NCI-H82 treated with DMSO at 0.1 percent for 48 hours (cell line): ENCODE results near the gene STPG2.
"Not testable (repeated sequence)": the region's sequence is repeated elsewhere in the genome, so short reads cannot be mapped to it uniquely, and the experiment has no call there.

ENCODE experiments used
- DNase-seq: peaks from one replicate; lab custom pipeline; 2025; ENCODE audit not compliant: unreplicated experiment; lab: John Stamatoyannopoulos, UW

The STPG2 gene

DNA sequence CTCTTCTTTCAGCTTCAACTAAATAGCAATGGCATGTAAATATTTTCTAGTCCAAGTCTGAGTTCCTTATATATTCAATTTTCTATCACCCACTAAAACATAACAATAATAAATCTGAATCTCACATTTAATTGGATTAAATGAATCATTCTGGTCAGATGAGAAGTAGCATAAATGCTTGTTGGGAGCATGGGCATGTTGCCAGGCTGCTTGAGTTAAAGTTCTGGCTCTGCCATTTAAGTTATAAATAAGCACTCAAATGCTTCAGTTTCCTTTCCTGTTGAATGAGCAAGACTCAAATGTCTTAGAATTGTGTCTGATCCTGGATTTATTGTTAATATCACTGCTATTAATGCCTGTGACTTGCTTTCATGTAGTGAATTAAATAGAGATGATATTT lies 496.3 kb downstream of the STPG2 start:
- DNase-seq, result no peak

DNA sequence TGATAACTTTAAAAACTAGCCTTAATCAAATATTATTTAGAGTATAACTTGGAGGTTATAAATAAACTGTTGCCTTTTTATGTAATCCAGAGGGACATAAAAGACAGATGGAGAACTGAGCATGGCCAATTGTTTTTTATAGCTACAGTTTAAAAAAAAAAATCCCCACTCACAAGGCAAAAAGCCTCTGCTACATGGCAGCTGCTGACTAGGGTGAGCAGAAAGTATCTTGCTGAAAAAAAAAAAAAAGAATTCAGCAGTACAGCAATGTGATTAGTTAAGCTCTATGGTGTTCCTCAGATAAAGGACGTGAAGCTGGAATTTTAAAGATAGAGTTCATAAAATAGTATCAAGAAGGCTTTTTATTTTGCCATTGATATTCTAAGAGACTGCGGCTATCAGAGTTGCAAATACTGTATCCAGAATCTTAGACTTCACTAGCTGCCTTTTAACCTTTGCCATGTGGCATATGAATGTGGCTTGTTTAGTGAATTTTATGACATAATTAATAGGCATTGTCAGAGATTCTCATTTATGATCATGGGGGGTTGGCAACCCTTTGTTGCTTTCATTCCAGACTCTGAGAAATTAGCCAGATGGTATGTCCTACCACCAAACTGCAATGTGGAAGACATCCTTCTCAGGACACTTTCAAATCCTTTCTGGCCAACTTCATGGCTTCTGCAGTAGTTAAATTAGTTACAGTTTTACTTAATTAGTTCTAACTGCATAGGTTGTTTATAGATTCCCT lies 498.0 kb downstream of the STPG2 start:
- DNase-seq, result no peak

DNA sequence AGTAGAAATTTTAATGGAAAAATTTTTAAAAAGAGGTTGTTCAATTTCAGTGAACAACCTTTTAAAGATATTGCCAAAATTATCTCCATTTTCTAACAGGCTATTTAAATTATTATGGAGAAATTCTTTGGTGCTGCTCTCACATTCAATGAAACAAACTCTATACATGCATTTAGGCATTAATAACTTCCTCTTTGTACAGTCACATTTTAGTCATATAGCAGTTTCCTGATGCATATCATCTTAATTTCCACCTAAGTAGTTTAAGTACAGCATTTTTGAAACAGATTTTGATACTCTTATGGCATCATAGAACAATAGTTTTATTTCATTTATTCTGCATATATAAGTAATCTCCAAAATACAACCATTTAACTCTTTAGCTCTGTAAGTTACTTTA lies 500.1 kb downstream of the STPG2 start:
- DNase-seq, result no peak

DNA sequence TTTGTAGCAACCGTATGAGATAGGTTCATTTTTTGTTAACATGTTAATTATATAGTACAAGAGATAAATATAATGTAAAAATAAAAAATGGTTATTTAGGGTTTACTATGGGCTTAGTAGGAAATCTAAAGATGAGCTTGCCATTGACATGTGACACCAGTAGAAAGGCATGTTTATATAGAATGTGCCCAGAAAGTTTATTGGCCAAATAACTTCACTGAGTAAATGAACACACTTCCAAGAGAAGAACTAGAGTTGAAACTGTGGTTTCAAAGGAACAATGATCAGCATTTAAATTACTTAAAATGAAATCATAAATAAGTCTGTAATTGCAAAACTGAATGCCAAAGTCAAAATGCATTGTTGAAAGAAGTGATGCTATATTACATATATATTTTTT lies 503.3 kb downstream of the STPG2 start:
- DNase-seq, result no peak

DNA sequence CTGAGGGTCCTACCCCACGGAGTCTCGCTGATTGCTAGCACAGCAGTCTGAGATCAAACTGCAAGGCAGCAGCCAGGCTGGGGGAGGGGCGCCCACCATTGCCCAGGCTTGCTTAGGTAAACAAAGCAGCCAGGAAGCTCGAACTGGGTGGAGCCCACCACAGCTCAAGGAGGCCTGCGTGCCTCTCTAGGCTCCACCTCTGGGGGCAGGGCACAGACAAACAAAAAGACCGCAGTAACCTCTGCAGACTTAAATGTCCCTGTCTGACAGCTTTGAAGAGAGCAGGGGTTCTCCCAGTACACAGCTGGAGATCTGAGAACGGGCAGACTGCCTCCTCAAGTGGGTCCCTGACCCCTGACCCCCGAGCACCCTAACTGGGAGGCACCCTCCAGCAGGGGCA lies 509.4 kb downstream of the STPG2 start:
- not testable (repeated sequence) for DNase-seq

DNA sequence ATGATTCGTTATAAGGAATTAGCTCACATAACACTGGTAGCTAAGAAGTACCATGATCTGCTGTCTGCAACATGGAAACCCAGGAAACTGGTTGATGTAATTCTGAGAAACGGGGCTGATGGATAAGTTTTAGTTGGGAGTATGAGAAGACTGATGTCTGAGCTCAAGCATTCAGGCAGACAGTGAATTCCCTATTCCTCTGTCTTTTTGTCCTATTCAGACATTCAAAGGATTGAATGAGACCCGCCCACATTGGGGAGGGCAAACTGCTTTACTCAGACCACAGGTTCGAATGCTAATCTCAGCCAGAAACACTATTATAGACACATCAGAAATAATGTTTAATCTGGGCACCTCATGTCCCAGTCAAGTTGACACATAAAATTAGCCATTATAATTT lies 515.5 kb downstream of the STPG2 start:
- no peak for DNase-seq

DNA sequence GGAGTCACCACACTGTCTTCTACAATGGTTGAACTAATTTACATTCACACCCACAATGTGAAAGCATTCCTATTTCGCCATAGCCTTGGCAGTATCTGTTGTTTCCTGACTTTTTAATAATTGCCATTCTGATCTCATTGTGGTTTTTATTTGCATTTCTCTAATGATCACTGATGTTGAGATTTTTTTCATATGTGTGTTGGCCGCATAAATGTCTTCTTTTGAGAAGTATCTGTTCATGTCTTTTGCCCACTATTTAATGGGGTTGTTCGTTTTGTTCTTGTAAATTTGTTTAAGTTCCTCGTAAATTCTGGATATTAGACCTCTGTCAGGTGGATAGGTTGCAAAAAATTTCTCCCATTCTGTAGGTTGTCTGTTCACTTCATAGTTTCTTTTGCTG lies 519.1 kb downstream of the STPG2 start:
- no peak for DNase-seq

DNA sequence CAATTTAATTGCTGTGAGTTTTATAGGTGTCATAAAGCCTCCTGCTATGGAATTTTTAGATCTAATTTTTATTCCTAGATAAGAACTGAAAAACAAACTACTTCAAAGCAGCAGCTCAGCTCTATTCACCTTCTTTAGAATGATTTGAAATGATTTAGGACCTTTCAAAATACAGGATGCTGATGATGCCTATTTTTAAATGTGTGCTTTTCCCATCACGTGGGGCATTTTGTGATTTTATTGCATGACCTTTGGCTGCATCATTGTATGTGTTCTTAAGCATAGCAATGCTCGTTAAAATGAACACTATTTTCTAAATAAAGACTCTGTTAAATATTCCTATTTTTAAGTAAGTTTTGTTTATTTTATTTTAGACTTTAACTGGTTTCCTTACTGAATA lies 537.3 kb downstream of the STPG2 start:
- DNase-seq, result no peak

DNA sequence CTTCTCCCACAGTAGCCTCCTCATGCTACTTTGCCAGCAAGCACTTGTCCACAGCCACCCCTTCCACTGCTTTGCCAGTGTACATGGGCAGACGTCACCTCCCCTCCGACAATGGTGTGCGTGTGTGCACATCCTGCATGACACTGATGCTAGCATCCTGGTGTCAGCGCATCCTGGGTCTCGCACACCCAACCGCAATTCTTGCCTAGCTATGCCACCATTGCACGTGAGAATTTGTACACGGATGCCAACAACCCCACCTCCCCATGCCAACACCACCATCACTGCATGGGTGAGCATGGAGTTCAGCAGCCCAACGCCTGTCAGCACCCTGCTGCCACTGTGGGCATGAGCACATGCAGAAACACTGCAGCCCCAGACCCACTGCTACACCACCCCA lies 550.0 kb downstream of the STPG2 start:
- no peak for DNase-seq

DNA sequence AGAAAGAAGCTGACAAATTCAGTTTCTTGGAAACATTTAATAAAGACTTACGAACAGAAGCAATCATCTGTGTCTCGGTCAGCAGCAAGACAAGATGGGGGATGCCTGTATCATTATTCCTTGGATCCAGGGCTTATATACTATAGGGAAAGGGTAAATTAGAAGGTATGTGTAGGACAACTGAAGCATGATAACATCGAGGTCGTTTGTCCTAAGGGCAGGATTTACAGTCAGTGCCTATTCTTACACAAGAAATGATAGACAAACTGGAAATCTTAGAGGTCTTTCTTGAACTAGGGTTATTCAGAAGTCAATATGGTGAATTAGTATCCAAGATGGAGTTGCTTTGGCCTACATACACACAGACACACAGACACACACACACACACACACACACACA lies 553.0 kb downstream of the STPG2 start:
- DNase-seq, result no peak

DNA sequence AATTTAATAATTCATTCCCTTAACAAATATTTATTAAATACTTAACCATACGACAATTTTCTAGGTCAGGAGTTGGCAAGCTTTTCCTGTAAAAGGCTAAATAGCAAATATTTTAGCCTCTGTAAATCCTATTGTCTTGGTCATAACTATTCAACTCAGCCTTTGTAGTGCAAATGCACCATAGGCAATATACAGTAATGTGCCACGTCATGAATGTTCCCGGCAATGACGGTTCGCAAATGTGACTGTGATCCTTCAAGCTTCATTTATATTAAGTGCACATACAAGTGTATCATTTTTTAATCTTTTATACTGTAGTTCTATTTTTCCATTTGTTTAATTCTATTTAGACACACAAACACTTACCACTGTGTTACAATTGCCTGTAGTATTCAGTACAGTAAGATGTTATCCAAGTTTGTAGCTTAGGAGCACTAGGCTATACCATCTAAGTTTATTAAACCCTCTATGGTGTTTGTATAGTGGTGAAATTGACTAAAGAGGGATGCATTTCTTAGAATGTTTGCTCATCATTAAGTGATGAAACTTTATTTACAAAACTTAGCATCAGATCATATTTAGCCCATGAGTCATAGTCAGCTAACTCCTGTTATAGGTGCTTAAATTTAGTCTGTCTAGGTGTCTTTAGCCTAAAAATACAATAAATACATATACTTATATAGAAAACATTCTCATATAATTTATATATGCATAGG lies 553.6 kb downstream of the STPG2 start:
- DNase-seq, result no peak

DNA sequence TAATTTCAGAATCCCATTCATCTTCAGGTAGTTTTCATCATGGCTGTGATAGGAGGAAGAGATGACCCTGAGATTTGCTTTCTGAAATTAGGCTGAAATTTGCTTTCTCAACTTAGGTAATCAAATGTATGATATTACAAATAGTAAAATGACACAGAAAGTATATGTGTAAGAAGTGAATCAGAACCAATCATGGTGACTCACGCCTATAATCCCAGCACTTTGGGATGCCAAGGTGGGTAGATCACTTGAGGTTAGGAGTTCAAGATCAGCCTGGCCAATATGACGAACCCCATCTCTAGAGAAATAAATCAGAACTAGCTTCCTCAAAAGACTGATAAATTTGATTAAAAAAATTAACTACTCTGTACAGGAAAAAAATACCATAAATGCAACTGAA lies 555.4 kb downstream of the STPG2 start:
- no peak for DNase-seq

DNA sequence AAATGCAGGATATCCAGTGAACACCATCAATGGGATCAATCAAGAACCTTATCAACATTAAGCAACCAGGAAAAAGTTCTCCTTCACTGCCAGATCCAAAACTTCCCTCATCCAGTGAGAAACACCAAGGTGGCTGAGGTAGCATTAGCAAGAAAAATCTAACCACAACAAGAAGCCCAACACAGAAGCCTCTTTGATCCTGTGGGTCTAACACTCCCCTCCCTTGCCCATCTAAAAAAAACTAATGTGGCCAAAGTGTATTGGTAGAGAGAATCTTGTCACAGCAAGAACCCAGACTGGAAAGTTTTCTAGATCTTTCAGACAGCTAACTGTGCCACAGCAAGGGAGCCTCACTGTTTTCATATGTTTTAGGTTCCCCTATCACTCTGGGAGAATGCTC lies 558.0 kb downstream of the STPG2 start:
- no peak for DNase-seq

DNA sequence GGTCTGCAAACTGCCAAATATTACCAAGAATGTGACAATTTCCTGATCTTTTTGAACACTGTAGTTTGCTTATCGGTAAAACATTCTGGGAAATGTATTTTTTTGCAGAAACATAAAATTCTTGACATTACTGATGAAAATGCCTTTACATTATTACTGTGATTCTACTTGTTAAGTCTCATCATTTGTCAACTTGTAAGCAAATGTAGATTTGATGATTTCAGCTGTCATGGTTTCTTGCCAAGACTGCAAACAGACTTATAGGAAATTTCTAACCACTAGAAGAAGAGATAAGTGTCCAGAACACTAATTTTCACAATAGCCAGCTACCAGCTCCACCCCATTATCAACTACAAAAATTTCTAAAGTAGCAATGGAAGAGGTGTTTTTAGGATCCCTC lies 560.4 kb downstream of the STPG2 start:
- no peak for DNase-seq

DNA sequence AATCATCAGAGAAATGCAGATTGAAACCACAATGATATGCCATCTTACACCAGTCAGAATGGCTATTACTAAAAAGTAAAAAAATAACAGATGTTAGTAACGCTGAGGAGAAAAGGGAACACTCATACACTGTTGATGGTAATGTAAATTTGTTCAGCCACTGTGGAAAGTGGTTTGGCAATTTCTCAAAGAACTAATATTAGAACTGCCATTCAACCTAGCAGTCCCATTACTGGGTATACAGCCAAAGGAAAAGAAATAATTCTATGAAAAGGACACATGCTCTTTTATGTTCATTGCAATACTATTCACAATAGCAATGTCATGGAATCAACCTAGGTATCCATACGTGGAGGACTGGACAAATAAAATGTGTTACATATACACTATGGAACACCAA lies 566.3 kb downstream of the STPG2 start:
- no peak for DNase-seq

DNA sequence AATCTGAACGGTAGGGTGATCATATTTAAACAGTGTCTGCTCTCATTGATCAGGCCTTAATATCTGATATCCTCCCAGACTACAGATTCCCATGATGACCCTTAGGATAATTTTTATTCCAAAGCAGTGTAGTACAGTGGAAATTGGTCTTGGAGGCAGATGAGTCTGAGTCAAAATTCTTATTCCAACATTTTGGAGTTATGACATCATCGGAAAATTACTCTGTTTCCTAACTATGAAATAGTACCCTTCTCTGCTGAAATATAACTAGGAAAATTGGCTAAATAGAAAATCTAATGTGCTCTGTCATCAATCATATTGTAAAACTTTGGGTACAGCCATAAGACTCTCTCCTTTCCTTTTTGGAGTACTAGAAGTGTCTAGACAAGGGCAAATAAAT lies 583.3 kb downstream of the STPG2 start:
- no peak for DNase-seq

DNA sequence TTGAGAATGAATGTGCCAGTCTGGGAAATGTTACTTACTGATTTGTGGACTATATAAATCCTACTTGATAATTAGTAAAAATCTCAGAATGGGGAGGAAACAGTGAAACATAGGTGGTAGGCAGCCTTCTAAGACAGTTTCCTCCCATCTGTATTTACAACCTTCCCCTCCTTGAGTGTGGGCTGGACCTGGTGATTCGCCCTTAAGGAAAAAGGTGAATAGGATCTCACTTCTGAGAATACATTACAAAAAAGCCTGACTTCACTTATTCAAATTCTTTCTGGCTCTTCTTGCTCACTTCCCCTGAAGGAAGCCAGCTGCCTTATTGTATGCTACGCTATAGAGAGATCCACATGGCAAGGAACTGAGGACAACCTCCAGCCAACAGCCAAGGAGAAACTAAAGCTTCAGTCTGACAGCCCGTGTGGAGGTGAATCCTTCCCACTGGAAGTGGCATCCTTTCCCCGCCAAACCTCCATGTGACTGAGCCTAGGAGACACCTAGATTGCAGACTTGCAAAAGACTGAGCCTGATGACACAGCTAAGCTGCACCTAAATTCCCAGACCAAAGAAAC lies 585.0 kb downstream of the STPG2 start:
- no peak for DNase-seq

DNA sequence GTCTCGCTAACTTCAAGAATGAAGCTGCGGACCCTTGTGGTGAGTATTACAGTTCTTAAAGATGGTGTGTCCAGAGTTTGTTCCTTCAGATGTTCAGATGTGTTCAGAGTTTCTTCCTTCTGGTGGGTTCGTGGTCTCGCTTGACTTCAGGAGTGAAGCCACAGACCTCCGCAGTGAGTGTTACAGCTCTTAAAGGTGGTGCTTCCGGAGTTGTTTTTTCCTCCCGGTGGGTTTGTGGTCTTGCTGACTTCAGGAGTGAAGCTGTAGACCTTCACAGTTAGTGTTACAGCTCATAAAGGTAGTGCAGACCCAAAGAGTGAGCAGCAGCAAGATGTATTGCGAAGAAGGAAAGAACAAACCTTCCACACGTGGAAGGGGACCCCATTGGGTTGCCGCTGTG lies 592.6 kb downstream of the STPG2 start:
- not testable (repeated sequence) for DNase-seq

DNA sequence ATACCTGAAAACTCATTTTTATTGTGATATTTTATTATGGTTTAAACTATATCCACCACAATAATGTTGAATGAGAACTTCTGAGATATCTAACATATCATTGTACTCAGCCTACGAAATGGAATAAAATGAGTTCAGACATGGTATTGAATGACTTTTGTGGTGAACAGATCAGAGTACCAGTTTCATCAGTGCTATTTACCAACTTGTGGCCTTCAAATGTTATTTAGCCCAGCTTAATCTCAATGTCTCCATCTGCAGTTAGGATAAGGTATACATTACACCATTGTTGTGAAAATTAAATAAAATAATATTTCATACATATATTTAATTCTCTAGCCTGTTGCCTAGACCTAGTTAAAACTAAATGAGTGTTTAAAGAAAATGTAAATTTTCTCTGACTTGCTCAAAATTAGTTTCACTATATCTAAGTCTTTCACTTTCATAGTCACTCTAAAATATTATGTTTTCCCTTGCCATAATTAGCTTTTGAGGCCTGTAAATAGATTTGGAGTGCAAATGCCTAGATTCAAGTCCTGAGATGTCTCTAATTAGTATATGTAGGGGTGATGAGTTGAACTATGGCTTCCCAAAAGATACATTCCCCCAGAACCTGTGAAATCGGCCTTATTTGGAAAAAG lies 594.2 kb downstream of the STPG2 start:
- DNase-seq, result no peak

DNA sequence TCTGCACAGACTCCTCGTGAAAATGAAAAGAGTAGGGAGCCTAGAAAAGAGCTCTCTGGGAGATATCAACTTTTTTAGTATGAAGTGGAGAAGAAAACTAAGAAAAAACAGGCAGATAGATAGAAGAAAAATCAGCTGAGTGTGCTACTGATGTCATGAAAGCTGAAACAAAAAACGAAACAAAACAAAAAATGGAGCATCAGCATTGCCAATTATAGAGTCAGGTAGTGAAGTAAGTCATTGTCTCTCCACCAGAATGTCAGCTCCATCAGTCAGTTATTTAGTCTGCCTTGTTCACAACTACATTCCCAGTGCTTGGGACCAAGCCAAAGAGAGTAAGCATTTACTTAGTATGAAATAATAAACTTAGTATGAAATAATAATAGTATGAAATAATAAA lies 595.1 kb downstream of the STPG2 start:
- no peak for DNase-seq

DNA sequence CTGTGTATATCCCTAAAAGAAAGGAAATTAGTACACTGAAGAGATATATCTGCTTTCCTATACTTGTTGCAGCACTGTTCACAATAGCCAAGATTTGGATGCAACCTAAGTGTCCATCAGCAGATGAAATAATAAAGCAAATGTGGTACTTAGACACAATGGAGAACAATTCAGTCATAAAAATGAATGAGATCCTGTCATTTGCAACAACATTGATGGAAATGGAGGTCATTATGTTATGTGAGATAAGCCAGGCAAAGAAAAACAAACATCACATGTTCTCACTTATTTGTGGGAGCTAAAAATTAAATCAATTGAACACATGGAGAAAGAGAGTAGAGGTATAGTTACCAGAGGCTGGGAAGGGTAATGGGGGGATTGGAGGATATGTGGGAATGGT lies 611.9 kb downstream of the STPG2 start:
- DNase-seq, result no peak

DNA sequence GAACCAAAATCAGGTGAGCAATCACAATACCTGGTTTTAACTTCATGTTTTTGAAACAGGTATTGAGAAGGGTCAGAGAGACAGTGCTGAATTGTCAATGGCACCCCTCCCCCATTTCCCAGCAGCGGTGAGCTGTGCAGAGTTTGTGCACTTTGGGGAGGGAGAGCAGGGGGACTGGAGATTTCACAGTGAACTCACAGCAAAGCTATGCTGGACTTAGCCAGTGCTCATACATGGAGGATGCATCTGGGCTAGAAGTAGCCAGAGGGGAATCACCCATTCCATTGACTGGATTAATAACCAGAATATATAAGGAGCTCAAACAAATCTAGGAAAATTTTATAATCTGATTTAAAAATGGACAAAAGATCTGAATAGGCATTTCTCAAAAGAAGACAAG lies 612.6 kb downstream of the STPG2 start:
- no peak for DNase-seq
